Activated CD8-positive, alpha-beta T cell treated with anti-CD3 and anti-CD28 coated beads for 36 hours (primary cell): Measurements from ENCODE around the gene DCUN1D5. TPM values are rescaled to one million over a fixed set of nuclear protein-coding genes. Genes with fewer than 3 reads are reported as not detected.

Experiments used
- ATAC-seq: fragments of 200-7000 bp; cut with Tn5 transposase; one replicate; pipeline ENCODE4 v1.10.0; 2021; ENCODE audit warnings: mild to moderate bottlenecking, moderate library complexity
- CTCF ChIA-PET: fragments of 350-600 bp; sonication (Branson Sonifier 250); formaldehyde crosslinking; loops from one replicate; lab custom pipeline; 2021; ENCODE audit warnings: antibody characterized with exemption; lab: Charles Lee
- POLR2A ChIA-PET: fragments of 350-600 bp; sonication (Branson Sonifier 250); formaldehyde crosslinking; loops from one replicate; lab custom pipeline; 2021; ENCODE audit warnings: antibody characterized with exemption; lab: Charles Lee
- DNase-seq: peaks from one replicate; pipeline ENCODE4 v3.0.0-alpha.2; 2020
- H3K27ac Mint-ChIP-seq: one replicate; pipeline ENCODE4 v1.8.0; 2021; ENCODE audit warnings: mild to moderate bottlenecking, mixed read lengths
- H3K27me3 Mint-ChIP-seq: one replicate; pipeline ENCODE4 v1.8.0; 2021; ENCODE audit warnings: mixed read lengths
- H3K36me3 Mint-ChIP-seq: one replicate; pipeline ENCODE4 v1.8.0; 2021; ENCODE audit warnings: low read depth, mixed read lengths
- H3K4me1 Mint-ChIP-seq: one replicate; pipeline ENCODE4 v1.8.0; 2021; ENCODE audit warnings: low read depth, mixed read lengths
- H3K4me3 Mint-ChIP-seq: one replicate; pipeline ENCODE4 v1.8.0; 2021; ENCODE audit warnings: mild to moderate bottlenecking, moderate library complexity, mixed read lengths
- H3K9me3 Mint-ChIP-seq: one replicate; pipeline ENCODE4 v1.8.0; 2021; ENCODE audit warnings: mixed read lengths
- intact Hi-C: fragments of 100-400 bp; cut with micrococcal nuclease; formaldehyde crosslinking; loops from one replicate; pipeline ENCODE4 v1.10.0; 2022
- total RNA-seq, 2 experiments: library from RNA; stranded (reverse); gene quantifications; one replicate each; pipeline ENCODE4 v1.2.3, GENCODE V29; 2021
- TF ChIP-seq, protein P1 (sequence below): fragments of 200-600 bp; IDR thresholded peaks from one replicate; pipeline ENCODE4 v1.8.0; 2022; ENCODE audit warnings: antibody characterized with exemption, mild to moderate bottlenecking

Gene DCUN1D5
- total RNA-seq, 2 experiments from 2014 or later: 83.4 to 90.6 TPM

DNA sequence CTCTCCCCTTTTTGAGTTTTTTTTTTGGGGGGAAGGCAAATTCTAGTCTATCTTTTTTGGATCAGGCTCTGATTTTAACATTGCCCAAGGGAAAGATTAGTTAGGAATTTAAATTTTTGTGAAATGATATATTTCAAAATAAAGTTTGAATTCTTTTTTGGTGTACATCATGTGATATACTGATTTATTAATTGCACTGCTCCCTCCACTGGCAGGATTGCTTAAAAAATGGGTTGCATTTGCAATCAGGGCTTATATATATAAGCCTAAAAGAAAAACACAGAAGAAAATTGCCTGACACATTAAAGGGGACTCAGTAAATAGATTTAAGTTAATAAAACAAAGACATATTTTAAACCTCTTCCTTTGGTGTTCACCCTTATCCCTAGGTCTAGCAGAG lies 18.4 kb upstream of the DCUN1D5 start:
- ATAC-seq (no peak), DNase-seq (no peak)
- H3K9me3 Mint-ChIP-seq: no peaks in the 10 kb centered on the region
- POLR2A ChIA-PET: no interaction called here
- CTCF ChIA-PET: no interaction called here
- H3K36me3 Mint-ChIP-seq: no peaks in the 10 kb centered on the region
- no peaks in the 10 kb centered on the region for H3K27me3 Mint-ChIP-seq
- peak overlapping the region; percentile 79 for H3K4me3 Mint-ChIP-seq
- intact Hi-C loops: no loop called here
- TF ChIP-seq, protein P1, sequence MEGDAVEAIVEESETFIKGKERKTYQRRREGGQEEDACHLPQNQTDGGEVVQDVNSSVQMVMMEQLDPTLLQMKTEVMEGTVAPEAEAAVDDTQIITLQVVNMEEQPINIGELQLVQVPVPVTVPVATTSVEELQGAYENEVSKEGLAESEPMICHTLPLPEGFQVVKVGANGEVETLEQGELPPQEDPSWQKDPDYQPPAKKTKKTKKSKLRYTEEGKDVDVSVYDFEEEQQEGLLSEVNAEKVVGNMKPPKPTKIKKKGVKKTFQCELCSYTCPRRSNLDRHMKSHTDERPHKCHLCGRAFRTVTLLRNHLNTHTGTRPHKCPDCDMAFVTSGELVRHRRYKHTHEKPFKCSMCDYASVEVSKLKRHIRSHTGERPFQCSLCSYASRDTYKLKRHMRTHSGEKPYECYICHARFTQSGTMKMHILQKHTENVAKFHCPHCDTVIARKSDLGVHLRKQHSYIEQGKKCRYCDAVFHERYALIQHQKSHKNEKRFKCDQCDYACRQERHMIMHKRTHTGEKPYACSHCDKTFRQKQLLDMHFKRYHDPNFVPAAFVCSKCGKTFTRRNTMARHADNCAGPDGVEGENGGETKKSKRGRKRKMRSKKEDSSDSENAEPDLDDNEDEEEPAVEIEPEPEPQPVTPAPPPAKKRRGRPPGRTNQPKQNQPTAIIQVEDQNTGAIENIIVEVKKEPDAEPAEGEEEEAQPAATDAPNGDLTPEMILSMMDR: no peak
- peaks cover 5% of the 10 kb centered on the region for H3K4me1 Mint-ChIP-seq
- no peak overlapping the region for H3K27ac Mint-ChIP-seq

DNA sequence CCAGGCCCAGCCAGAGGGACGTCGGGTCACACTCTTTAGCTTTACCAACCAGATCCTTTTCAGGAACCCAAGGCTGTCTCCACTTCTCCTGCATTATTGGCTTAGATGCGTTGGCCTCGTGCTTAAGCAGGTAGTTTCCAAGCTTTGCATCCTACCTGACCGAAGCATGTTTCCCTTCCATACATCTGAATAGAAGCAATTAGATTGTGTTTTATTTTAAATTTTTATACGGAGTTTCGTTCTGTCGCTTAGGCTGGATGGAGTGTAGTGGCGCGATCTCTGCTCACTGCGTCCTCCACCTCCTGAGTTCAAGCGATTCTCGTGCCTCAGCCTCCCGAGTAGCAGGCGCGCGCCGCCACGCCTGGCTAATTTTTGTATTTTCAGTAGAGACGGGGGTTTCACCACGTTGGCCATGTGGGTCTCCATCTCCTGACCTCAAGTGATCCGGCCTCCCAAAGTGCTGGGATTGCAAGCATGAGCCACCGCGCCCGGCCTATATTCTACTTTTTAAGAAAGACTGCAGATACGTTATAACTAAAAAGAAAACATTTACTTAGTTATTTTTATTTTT lies 17.9 kb upstream of the DCUN1D5 start:
- intact Hi-C loops: no loop called here
- no peaks in the 10 kb centered on the region for H3K27me3 Mint-ChIP-seq
- ChIA-PET POLR2A (interaction anchor here (1.0 to 2.1 kb wide), 3 partner anchors 9 to 20 kb away, joined by 3 to 21 read pairs (median 3); partner anchors contain the start of gene DCUN1D5), CTCF (interaction anchor here (0.8 to 2.6 kb wide), 10 partner anchors 10 to 315 kb away, joined by 3 to 27 read pairs (median 3); partner anchors contain the start of gene DCUN1D5)
- H3K27ac Mint-ChIP-seq: peak overlapping the region; percentile 69
- ATAC-seq: no peak
- DNase-seq: peak; percentile 31
- H3K4me3 Mint-ChIP-seq: peak overlapping the region; percentile 79
- TF ChIP-seq, protein P1: no peak
- peaks cover 5% of the 10 kb centered on the region for H3K4me1 Mint-ChIP-seq
- H3K36me3 Mint-ChIP-seq: no peaks in the 10 kb centered on the region
- H3K9me3 Mint-ChIP-seq: no peaks in the 10 kb centered on the region

DNA sequence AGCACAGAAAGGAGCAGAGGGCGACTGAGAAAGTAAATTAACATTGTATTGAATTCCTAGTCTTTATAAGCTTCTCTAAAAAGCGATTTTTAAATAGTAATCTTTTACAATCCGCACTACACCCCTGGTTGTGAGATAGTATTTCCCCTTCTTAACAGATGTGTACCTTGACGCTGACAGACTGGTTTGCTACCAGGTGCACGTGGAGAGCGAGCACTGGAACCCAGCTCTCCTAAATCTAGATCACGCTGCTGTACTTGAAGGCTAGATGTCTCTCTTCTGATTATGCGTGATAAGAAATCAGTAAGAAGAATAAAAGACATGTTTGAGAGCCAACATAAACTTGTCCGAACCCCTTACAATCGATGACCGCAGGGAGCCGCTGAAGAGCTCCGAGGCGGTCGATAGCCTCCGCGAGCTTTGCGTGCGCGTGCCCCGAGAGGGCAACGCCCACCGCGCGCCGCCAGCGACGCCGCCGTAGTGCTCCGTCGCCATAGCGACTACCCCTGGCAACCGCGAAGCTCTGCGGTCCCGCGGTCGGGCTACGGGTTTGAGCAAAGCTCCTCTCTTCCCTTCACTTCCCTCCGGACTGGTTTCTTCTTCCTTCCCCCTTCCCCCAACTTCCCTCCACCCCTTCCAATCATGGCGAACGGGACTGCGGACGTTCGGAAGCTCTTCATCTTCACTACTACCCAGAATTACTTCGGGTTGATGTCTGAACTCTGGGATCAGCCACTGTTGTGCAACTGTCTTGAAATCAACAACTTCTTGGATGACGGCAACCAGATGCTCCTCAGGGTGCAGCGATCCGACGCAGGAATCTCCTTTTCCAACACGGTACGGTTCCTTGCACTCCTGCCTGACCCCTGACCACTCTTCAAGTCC lies 17.2 kb upstream of the DCUN1D5 start, which contains the start of gene DYNC2H1:
DYNC2H1 (plus strand) TSS at position 494 of the 885 bp plus-strand sequence; CDS start at position 643, 149 bp downstream.
- H3K27me3 Mint-ChIP-seq: peaks cover 1% of the 10 kb centered on the region
- intact Hi-C loops: no loop called here

DNA sequence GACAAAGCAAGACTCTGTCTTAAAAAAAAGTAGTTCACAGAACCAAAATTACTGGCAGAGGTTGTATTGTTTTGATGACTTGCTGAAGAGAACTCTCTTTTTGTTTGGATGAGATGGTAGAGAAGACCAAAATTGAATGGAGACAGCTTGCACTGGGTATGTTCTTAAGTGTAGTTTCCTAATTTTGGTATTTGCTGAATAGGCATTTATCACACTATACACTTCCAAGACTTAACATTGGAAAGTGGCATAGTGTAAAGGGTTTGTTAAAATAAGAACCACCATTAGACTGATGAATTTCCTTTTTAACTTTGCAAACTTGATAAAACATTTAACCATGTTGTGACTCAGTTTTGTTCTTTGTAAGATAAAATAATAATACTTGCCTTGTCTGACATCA lies 5.3 kb upstream of the DCUN1D5 start:
- H3K4me3 Mint-ChIP-seq: no peak overlapping the region
- POLR2A ChIA-PET: interaction anchor here (1.1 kb wide), 1 partner anchor 11 kb away, joined by 3 read pairs; no protein-coding TSS in a partner anchor
- H3K9me3 Mint-ChIP-seq: no peaks in the 10 kb centered on the region
- intact Hi-C loops: no loop called here
- peaks cover 11% of the 10 kb centered on the region for H3K4me1 Mint-ChIP-seq
- ATAC-seq: no peak
- H3K27ac Mint-ChIP-seq: no peak overlapping the region
- CTCF ChIA-PET: no interaction called here
- no peak for DNase-seq
- TF ChIP-seq, protein P1: no peak
- H3K27me3 Mint-ChIP-seq: peaks cover 31% of the 10 kb centered on the region
- no peaks in the 10 kb centered on the region for H3K36me3 Mint-ChIP-seq

More for the DNA sequence above, 17.2 kb upstream of the DCUN1D5 start, which contains the start of gene DYNC2H1:
- Mint-ChIP-seq H3K4me1 (peaks cover 5% of the 10 kb centered on the region), H3K36me3 (no peaks in the 10 kb centered on the region), H3K4me3 (peak within 1 kb of the TSS; percentile 79), H3K27ac (peak within 1 kb of the TSS; percentile 69), H3K9me3 (no peaks in the 10 kb centered on the region)
- ChIA-PET CTCF (interaction anchor here (0.7 to 2.6 kb wide), 15 partner anchors 9 to 314 kb away, joined by 3 to 27 read pairs (median 3); partner anchors contain the start of gene DCUN1D5), POLR2A (interaction anchor here (0.7 to 2.1 kb wide), 5 partner anchors 8 to 71 kb away, joined by 3 to 21 read pairs (median 3); partner anchors contain the start of gene DCUN1D5)
- ATAC-seq: peak; percentile 98
- peak; percentile 88 for DNase-seq
- TF ChIP-seq, protein P1: peak; percentile 42
